DMS153 (cell line): Measurements from ENCODE around the gene KIF11.
A peak's percentile ranks its signal among the peaks of the same experiment; 100 is the strongest.

Experiments
- DNase-seq: peaks from one replicate; lab custom pipeline; 2025; lab: John Stamatoyannopoulos, UW

The KIF11 gene

GRCh38 chr10:92678206-92678605, 85.3 kb downstream of the KIF11 start:
- no peak for DNase-seq

DNA sequence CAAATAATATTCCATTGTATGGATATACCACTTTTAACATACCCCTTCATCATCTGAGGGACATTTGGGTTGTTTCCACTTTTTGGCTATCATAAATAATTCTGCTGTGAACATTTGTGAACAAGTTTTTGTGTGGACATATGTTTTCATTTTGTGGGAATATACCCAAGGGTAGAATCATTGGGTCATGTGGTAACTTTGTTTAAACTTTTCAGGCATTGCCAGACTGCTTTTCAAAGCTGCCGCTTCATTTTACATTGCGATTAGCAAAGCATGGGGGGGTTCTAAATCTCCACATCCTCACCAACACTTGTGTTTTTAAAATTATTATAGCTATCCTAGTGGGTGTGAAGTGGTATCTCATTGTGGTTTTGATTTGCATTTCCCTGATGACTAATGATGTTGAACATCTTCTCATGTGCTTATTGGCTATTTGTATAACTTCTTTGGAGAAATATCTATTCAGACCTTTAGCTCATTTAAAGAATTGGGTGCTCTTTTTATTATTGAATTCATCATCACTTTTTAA, 88.4 kb downstream of the KIF11 start:
- DNase-seq: no peak

DNA sequence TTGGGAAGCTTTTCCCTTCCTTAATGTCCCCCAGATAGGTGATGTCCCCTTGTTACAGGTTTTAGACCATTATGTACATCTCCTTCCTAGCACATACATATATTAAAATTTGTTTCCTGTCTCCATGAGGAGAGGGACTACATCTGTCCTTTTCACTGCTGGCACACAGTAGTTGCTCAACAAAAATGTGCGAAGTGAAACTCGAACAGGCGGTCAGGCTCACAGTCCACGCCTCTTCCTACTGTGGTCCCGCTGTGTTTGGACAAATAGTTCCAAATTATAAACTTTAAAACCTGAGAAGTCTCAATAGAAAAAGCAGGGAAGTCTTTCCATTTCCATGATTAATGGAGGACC, 95.6 kb downstream of the KIF11 start:
- no peak for DNase-seq

DNA sequence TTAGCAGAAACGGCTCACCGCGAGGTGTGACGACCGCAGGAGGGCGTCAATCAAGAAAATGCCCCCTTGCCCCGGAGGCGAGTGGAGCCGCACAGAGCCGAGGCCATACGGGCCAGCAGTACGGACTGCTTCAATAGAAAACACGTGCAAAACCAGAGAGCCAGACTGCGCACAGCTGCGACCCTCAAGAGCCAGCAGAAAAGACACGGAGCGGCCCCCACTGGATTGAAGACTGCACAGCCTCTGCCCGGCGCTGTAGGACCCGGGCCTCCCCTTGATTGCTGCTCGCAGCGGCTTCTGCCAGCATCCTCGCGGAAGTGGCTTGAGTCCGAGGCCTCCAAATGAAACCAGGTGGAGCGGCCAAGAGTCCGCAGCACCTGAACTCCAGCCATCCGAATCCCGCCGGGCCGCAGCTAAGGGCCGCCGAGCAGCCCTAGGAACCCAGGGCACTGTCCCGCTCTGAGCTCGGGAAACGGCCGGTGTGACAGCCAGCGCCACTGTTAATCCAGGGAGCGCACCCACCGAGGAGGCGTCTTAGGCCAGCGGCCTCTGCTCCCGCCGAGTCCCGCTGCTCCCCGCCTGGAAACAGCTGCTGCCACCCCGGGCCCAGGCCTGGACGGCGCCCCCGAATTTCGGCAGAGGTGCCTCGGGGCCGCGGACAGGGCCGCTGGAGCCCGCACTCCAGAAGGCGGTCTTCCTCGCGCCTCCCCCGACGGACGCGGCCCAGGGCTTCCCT, 96.2 kb downstream of the KIF11 start:
- DNase-seq: peak; percentile 16

- peak; percentile 49 for DNase-seq
These were observed 96.8 kb downstream of the KIF11 start, which contains the start of gene HHEX for GRCh38 chr10:92689663-92690210. HHEX (plus strand) TSS chr10:92689955; CDS start chr10:92689987, 32 bp downstream.

DNA sequence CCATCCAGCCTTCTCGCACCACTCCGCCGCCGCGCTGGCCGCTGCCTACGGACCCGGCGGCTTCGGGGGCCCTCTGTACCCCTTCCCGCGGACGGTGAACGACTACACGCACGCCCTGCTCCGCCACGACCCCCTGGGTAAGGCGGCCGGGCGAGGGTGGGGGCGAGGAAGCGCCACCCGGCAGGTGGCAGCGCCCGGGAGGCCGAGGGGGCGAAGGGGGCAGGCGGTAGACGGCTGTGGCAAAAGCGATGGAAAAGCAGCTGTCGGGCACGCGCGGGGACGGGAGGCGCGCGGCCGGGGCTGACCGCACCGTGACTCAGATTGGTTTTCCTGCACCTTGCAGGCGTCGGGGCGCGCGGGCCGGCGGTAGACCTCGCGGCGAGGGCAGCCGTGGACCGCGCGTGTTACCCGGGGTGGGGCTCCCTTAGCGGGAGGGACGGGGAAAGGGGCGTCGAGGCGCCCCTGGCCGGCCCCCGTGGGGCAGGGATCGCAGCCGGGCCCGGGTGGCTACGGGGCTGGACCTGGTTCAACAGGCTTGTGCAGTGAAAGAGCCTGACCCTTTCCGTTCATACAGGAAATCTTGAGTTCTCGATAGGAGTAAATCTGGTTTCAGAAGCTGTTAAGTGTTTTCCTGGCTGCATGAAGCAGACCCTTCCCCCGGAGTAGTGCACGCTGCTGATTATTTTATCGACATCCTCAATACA, 97.4 kb downstream of the KIF11 start:
- no peak for DNase-seq

DNA sequence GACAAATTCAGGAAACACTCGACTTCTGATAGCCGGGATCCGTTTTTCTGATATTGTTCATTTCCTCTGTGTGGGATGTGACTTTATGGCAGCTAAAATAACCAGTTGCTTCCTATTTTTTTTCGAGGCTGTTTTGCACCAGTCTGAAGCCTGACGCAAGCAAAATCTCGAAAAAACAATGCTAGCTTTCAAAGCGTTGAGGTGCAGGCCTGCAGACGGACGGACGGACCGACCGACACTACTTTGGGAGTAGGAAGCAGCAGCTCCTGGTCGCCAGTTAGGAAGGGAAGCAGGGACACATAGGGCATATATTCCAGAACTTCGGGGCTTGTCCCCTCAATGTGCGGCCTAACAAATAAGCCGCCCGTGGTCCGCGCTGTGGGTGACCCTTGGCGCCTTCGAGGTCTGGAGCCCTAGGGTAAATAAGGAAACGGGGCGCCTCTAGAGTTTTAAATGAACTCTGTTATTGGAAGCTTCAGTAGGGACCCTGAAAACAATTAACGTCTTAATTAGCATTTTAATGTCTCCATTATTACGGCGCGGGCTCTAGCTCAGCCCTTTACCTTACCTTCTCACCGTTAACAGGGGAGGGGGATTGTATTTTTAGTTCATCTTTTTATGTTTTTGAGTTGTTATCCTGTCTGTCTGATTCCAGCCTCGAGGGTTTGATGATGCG, 98.1 kb downstream of the KIF11 start:
- DNase-seq: no peak

DNA sequence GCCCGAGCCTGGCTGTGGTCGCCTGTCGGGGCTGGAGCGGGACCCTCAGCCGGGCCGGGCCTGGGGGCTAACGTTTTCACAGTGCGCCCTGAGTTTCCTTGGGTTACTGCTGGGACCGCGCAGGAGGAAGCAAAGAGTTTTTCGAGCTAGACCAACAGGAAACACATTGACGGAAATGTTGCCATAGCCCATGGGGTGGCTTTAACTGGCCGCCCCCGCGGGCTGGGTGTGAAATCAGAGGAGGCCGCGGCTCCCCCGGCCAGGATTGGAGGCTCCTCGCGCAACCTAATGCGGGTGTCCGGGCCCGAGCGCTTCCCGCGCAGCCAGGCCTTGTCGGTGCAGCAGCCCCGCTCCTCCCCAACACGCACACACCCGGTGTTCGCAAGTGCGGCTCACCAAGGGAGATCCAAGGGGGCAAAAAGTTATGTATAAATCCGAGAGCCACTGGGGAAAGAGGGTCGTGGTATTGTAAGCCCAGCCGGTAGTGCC, 98.7 kb downstream of the KIF11 start:
- DNase-seq: no peak

GRCh38 chr10:92692080-92692671, 99.2 kb downstream of the KIF11 start:
- no peak for DNase-seq

GRCh38 chr10:92692697-92693533, 100.0 kb downstream of the KIF11 start:
- DNase-seq: no peak

DNA sequence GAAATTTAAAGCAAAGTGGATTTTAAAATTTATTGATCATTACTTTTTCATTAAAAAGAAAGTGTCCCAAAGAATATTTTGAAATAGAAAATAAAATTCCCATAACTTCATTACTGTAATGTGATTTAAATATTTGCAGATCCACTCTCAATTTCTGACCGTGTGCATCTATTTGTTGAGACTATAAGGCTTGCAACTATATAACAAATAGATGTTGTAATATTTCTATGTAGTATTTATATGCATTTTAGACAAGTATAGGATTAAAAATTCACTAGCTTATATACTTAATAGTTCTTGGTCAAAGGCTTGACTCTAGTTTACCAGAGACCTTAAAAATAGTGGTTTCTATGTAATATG, 100.6 kb downstream of the KIF11 start:
- no peak for DNase-seq

- DNase-seq: no peak
These were observed 103.0 kb downstream of the KIF11 start for GRCh38 chr10:92695679-92696605.

GRCh38 chr10:92696606-92697383, 103.9 kb downstream of the KIF11 start:
- DNase-seq: no peak

GRCh38 chr10:92697663-92698511, 105.0 kb downstream of the KIF11 start:
- no peak for DNase-seq

GRCh38 chr10:92699193-92699517, 106.2 kb downstream of the KIF11 start:
- DNase-seq: no peak

DNA sequence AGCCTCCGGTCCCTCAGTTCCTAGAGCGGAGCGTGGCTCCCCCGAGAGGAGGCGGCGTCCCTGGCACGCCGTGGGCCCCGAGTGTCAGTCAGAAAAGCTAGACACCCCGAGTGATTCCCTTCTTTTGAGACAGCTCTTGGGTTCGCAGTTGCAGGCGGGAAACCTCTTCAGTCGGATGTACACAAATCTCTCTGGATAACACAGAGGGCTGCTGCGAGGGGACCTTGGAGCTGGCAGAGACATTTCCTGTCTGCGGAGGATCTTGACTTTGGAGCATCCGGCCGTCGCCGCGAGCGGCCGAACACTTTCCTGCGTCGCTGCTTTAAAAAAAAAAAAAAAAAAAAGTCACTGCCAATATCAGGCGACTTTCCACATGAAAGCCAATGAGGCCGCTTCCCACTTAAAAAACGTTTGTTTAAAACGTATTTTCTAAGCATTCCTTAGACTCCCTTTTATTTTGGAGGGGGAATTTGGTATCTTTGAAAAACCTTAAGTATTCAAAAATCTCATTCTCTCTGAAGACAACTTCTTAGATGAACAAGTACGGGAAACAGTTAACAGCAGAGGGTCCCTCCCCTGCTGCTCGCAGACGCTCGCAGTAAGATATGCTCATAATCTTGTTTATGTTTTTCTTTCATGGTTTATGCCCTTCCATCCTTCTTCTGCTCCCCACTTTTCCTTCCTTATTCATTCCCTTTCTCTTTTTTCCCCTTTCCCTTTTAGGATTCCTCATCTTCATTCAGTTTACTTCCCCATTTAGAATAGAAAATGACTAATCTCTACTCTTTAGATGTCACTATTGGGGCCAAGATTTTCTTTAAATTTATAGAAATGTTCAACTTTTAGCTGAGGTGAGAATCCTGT, 106.8 kb downstream of the KIF11 start:
- DNase-seq: peak; percentile 47

- DNase-seq: no peak
These were observed 109.5 kb downstream of the KIF11 start for GRCh38 chr10:92702301-92702916.
